Transverse colon (tissue), 3 donors: ENCODE data around the gene MAGEA11.

Experiments used
- CTCF ChIP-seq, 5 experiments: fragments of 200-600 bp in 3 of 5; fragments of 450-650 bp in 2 of 5; sonication (generic) in 3 of 5; IDR thresholded peaks; 1 replicate in 2 of 5; 2 replicates in 3 of 5; pipeline ENCODE4 v1.5.1; 2016 to 2017; ENCODE audit warnings: antibody characterized with exemption in 5 of 5, inconsistent platforms in 3 of 5, mild to moderate bottlenecking in 2 of 5, moderate library complexity in 1 of 5
- EP300 ChIP-seq: sonication (generic); formaldehyde crosslinking; IDR thresholded peaks from one replicate; pipeline ENCODE4 v1.6.1; 2017; ENCODE audit warnings: antibody characterized with exemption, low read depth
- POLR2A ChIP-seq: fragments of 450-650 bp; IDR thresholded peaks from one replicate; pipeline ENCODE4 v1.6.1; 2016; ENCODE audit warnings: antibody characterized with exemption, mild to moderate bottlenecking, moderate library complexity

DNA sequence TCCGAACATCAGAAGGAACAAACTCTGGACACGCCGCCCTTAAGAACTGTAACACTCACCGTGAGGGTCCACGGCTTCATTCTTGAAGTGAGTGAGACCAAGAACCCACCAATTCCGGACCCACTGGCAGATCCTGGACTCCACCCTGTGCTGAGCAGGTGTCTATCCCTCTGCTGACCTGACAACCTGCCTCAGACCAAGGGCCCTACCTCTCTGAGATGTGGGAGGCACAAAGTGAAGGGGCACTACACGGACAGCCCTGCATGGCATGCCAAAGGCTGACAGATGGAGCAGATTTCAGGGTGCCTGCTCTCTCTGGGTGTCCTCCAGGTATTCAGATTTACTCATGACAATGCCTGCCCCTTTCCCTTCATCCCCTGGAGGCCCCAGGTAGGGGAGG, 48.0 kb downstream of the MAGEA11 start:
- TF ChIP-seq EP300 (no peak), CTCF (IDR thresholded peaks at IDR 0.05) (no peak), POLR2A (no peak)
